HK-2 (cell line): ENCODE data around the gene YIF1A.
"Not testable (repeated sequence)": the region's sequence is repeated elsewhere in the genome, so short reads cannot be mapped to it uniquely, and the experiment has no call there.

ENCODE experiments used
- DNase-seq: peaks from one replicate; pipeline ENCODE4 v3.0.0-alpha.2; 2018; ENCODE audit not compliant: unreplicated experiment

Gene YIF1A

GRCh38 chr11:66268952-66269905, 19.7 kb downstream of the YIF1A start:
- DNase-seq: no peak

- peak; percentile 97 for DNase-seq
Observed at GRCh38 chr11:66268244-66268951, 20.5 kb downstream of the YIF1A start, which contains the start of gene RAB1B. Gene RAB1B (plus strand): TSS chr11:66268639. CDS start chr11:66268680, 41 bp downstream.

GRCh38 chr11:66267379-66268243, 21.3 kb downstream of the YIF1A start:
- DNase-seq: no peak

GRCh38 chr11:66267039-66267378, 21.9 kb downstream of the YIF1A start:
- DNase-seq: no peak

- no peak for DNase-seq
Observed at GRCh38 chr11:66266378-66267038, 22.4 kb downstream of the YIF1A start.

GRCh38 chr11:66265531-66266377, 23.2 kb downstream of the YIF1A start:
- DNase-seq: no peak

- DNase-seq: no peak
Observed at GRCh38 chr11:66264914-66265313, 24.0 kb downstream of the YIF1A start.

GRCh38 chr11:66264383-66264782, 24.6 kb downstream of the YIF1A start:
- no peak for DNase-seq

- DNase-seq: no peak
Observed at GRCh38 chr11:66263785-66264184, 25.2 kb downstream of the YIF1A start.

- no peak for DNase-seq
Observed at GRCh38 chr11:66263231-66263630, 25.7 kb downstream of the YIF1A start.

GRCh38 chr11:66262696-66263095, 26.2 kb downstream of the YIF1A start:
- no peak for DNase-seq

- DNase-seq: no peak
Observed at GRCh38 chr11:66262191-66262590, 26.8 kb downstream of the YIF1A start.

- DNase-seq: no peak
Observed at GRCh38 chr11:66261578-66261977, 27.4 kb downstream of the YIF1A start.

GRCh38 chr11:66259956-66260355, 29.0 kb downstream of the YIF1A start:
- no peak for DNase-seq

GRCh38 chr11:66259225-66259624, 29.7 kb downstream of the YIF1A start:
- DNase-seq: no peak

GRCh38 chr11:66258473-66258893, 30.5 kb downstream of the YIF1A start:
- no peak for DNase-seq

- not testable (repeated sequence) for DNase-seq
Observed at GRCh38 chr11:66253081-66253480, 35.9 kb downstream of the YIF1A start.

GRCh38 chr11:66251809-66252208, 37.1 kb downstream of the YIF1A start:
- no peak for DNase-seq

- DNase-seq: no peak
Observed at GRCh38 chr11:66248903-66249302, 40.0 kb downstream of the YIF1A start.

GRCh38 chr11:66247801-66248200, 41.1 kb downstream of the YIF1A start:
- no peak for DNase-seq
